HEK293T (cell line): ENCODE results near the gene PAWR.

Source experiments
- BHLHE40 ChIP-seq: fragments of 450-650 bp; IDR thresholded peaks from 2 replicates; pipeline ENCODE4 v1.6.1; 2016; ENCODE audit warnings: mild to moderate bottlenecking, moderate library complexity, borderline replicate concordance
- ELF4 ChIP-seq: fragments of 450-650 bp; IDR thresholded peaks from 2 replicates; pipeline ENCODE4 v1.6.1; 2017; ENCODE audit warnings: antibody characterized with exemption
- FOXK2 ChIP-seq: fragments of 450-650 bp; IDR thresholded peaks from 2 replicates; pipeline ENCODE4 v1.6.1; 2016; ENCODE audit warnings: mild to moderate bottlenecking
- HDGF ChIP-seq: fragments of 450-650 bp; IDR thresholded peaks from 2 replicates; pipeline ENCODE4 v1.6.1; 2017; ENCODE audit warnings: antibody characterized with exemption, borderline replicate concordance
- L3MBTL2 ChIP-seq: fragments of 450-650 bp; conservative IDR thresholded peaks from 2 replicates; pipeline ENCODE4 v1.6.1; 2016; ENCODE audit warnings: mild to moderate bottlenecking
- LEF1 ChIP-seq: fragments of 450-650 bp; IDR thresholded peaks from 2 replicates; pipeline ENCODE4 v1.6.1; 2017; ENCODE audit warnings: mild to moderate bottlenecking, borderline replicate concordance
- TARDBP ChIP-seq: fragments of 450-650 bp; IDR thresholded peaks from 2 replicates; pipeline ENCODE4 v1.6.1; 2016
- ZNF384 ChIP-seq: fragments of 450-650 bp; IDR thresholded peaks from 2 replicates; pipeline ENCODE4 v1.6.1; 2016

DNA sequence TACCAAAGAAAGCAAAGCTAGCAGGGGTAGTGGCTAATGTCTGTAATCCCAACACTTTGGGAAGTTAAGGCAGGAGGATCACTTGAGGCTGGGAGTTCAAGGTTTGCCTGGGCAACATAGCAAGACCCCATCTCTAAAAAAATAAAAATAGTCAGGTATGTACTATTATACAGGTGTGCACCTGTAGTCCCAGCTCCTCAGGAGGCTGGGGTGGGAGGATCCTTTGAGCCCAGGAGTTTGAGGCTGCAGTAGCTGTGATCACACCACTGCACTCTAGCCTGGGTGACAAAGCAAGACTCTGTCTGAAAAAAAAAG is 142.2 kb downstream of the PAWR start:
- TF ChIP-seq ZNF384 = no peak
- no peak for TF ChIP-seq L3MBTL2
- no peak for TF ChIP-seq ELF4
- no peak for TF ChIP-seq LEF1
- TF ChIP-seq FOXK2 = no peak
- TF ChIP-seq HDGF = no peak
- TF ChIP-seq BHLHE40 = no peak
- no peak for TF ChIP-seq TARDBP
